GM21825 (cell line): ENCODE data around the gene HAL.

Experiments
- ATAC-seq: cut with Tn5 transposase; IDR thresholded peaks from one replicate; pipeline ENCODE4 v1.9.1; 2021; ENCODE audit warnings: mild to moderate bottlenecking, moderate library complexity; ENCODE audit not compliant: unreplicated experiment

The HAL gene

GRCh38 chr12:96015672-96016071 is 19.5 kb upstream of the HAL start:
- no peak for ATAC-seq

GRCh38 chr12:96014943-96015599 is 18.9 kb upstream of the HAL start:
- ATAC-seq = no peak

GRCh38 chr12:96007729-96008128 is 11.6 kb upstream of the HAL start:
- no peak for ATAC-seq

GRCh38 chr12:96006727-96007126 is 10.6 kb upstream of the HAL start:
- no peak for ATAC-seq

GRCh38 chr12:96000858-96001257 is 4.7 kb upstream of the HAL start:
- no peak for ATAC-seq

- no peak for ATAC-seq
These were observed 3.3 kb upstream of the HAL start for GRCh38 chr12:95999484-95999883.

GRCh38 chr12:95998611-95999286 is 2.6 kb upstream of the HAL start:
- ATAC-seq = peak; percentile 94

GRCh38 chr12:95997911-95998510 is 1.9 kb upstream of the HAL start:
- no peak for ATAC-seq

- ATAC-seq = no peak
These were observed 1.1 kb upstream of the HAL start for GRCh38 chr12:95997276-95997675.

- ATAC-seq = no peak
These were observed 709 bp downstream of the HAL start for GRCh38 chr12:95995238-95996031.

GRCh38 chr12:95994476-95994875 is 1.7 kb downstream of the HAL start:
- no peak for ATAC-seq

- no peak for ATAC-seq
These were observed 2.2 kb downstream of the HAL start for GRCh38 chr12:95993907-95994306.

GRCh38 chr12:95990136-95990535 is 6.0 kb downstream of the HAL start:
- ATAC-seq = no peak

- no peak for ATAC-seq
These were observed 6.5 kb downstream of the HAL start for GRCh38 chr12:95989504-95990123.

GRCh38 chr12:95988506-95989275 is 7.5 kb downstream of the HAL start:
- ATAC-seq = no peak

GRCh38 chr12:95986635-95987570 is 9.2 kb downstream of the HAL start:
- no peak for ATAC-seq

- no peak for ATAC-seq
These were observed 11.5 kb downstream of the HAL start for GRCh38 chr12:95984682-95985081.

- no peak for ATAC-seq
These were observed 13.5 kb downstream of the HAL start for GRCh38 chr12:95982602-95983001.

- ATAC-seq = no peak
These were observed 15.7 kb downstream of the HAL start for GRCh38 chr12:95980437-95980836.
